Measurements from ENCODE around the gene TM4SF5.

Gene TM4SF5

GRCh38 chr17:4780325-4780955 is 8.8 kb downstream of the TM4SF5 start:
- no peak overlapping the region for H3K27ac ChIP-seq
- TF ChIP-seq FOXP2 (optimal IDR thresholded peaks at IDR 0.05; ENCODE audit: control extremely low read depth, extremely low read length, insufficient read depth) (no peak), POLR2AphosphoS5 (IDR thresholded peaks at IDR 0.05; ENCODE audit: borderline replicate concordance, low read depth, low read length) (no peak)
- H3K9ac ChIP-seq (ENCODE audit: insufficient read length) = no peak overlapping the region
- no peak for DNase-seq (ENCODE audit: low read depth, low spot score)
- no peaks in the 10 kb centered on the region for H3K9me3 ChIP-seq (ENCODE audit: low read depth, low read length)
- no peak overlapping the region for H3K4me3 ChIP-seq
- no peaks in the 10 kb centered on the region for H3K36me3 ChIP-seq (ENCODE audit: insufficient read depth, low read length)

- Histone ChIP-seq H3K9me3 (ENCODE audit: low read depth, low read length) (no peaks in the 10 kb centered on the region), H3K4me3 (no peak overlapping the region), H3K36me3 (ENCODE audit: insufficient read depth, low read length) (no peaks in the 10 kb centered on the region), H3K9ac (ENCODE audit: insufficient read length) (no peak overlapping the region), H3K27ac (no peak overlapping the region)
- no peak for DNase-seq (ENCODE audit: low read depth, low spot score)
- no peak for TF ChIP-seq POLR2AphosphoS5 (IDR thresholded peaks at IDR 0.05; ENCODE audit: borderline replicate concordance, low read depth, low read length)
- TF ChIP-seq FOXP2 (optimal IDR thresholded peaks at IDR 0.05; ENCODE audit: control extremely low read depth, extremely low read length, insufficient read depth) = no peak
- TF ChIP-seq EZH2 (IDR thresholded peaks at IDR 0.05) = no peak
Observed at GRCh38 chr17:4782652-4783051, 11.0 kb downstream of the TM4SF5 start.

- Histone ChIP-seq H3K27ac (no peak overlapping the region), H3K9ac (ENCODE audit: insufficient read length) (no peak overlapping the region), H3K36me3 (ENCODE audit: insufficient read depth, low read length) (no peaks in the 10 kb centered on the region), H3K4me3 (peak overlapping the region; percentile 40), H3K9me3 (ENCODE audit: low read depth, low read length) (no peaks in the 10 kb centered on the region)
- TF ChIP-seq POLR2AphosphoS5 (IDR thresholded peaks at IDR 0.05; ENCODE audit: borderline replicate concordance, low read depth, low read length) (no peak), FOXP2 (optimal IDR thresholded peaks at IDR 0.05; ENCODE audit: control extremely low read depth, extremely low read length, insufficient read depth) (no peak), EZH2 (IDR thresholded peaks at IDR 0.05) (no peak)
- DNase-seq (ENCODE audit: low read depth, low spot score) = no peak
Observed at GRCh38 chr17:4785311-4786105, 13.8 kb downstream of the TM4SF5 start.

GRCh38 chr17:4786106-4786511 is 14.4 kb downstream of the TM4SF5 start, which contains the start of gene VMO1:
VMO1 (minus strand) TSS chr17:4786364; CDS start chr17:4786352, 12 bp downstream.
- no peaks in the 10 kb centered on the region for H3K36me3 ChIP-seq (ENCODE audit: insufficient read depth, low read length)
- DNase-seq (ENCODE audit: low read depth, low spot score) = no peak
- H3K4me3 ChIP-seq = peak within 1 kb of the TSS; percentile 40
- no peak within 1 kb of the TSS for H3K27ac ChIP-seq
- no peak within 1 kb of the TSS for H3K9ac ChIP-seq (ENCODE audit: insufficient read length)
- TF ChIP-seq EZH2 (IDR thresholded peaks at IDR 0.05) (no peak), POLR2AphosphoS5 (IDR thresholded peaks at IDR 0.05; ENCODE audit: borderline replicate concordance, low read depth, low read length) (no peak), FOXP2 (optimal IDR thresholded peaks at IDR 0.05; ENCODE audit: control extremely low read depth, extremely low read length, insufficient read depth) (no peak)
- H3K9me3 ChIP-seq (ENCODE audit: low read depth, low read length) = no peaks in the 10 kb centered on the region

GRCh38 chr17:4786516-4786915 is 14.8 kb downstream of the TM4SF5 start:
- Histone ChIP-seq H3K9ac (ENCODE audit: insufficient read length) (no peak overlapping the region), H3K4me3 (no peak overlapping the region), H3K27ac (no peak overlapping the region), H3K9me3 (ENCODE audit: low read depth, low read length) (no peaks in the 10 kb centered on the region), H3K36me3 (ENCODE audit: insufficient read depth, low read length) (no peaks in the 10 kb centered on the region)
- no peak for DNase-seq (ENCODE audit: low read depth, low spot score)
- TF ChIP-seq POLR2AphosphoS5 (IDR thresholded peaks at IDR 0.05; ENCODE audit: borderline replicate concordance, low read depth, low read length) (no peak), EZH2 (IDR thresholded peaks at IDR 0.05) (no peak), FOXP2 (optimal IDR thresholded peaks at IDR 0.05; ENCODE audit: control extremely low read depth, extremely low read length, insufficient read depth) (no peak)

GRCh38 chr17:4788159-4788806 is 16.6 kb downstream of the TM4SF5 start:
- H3K36me3 ChIP-seq (ENCODE audit: insufficient read depth, low read length) = no peaks in the 10 kb centered on the region
- no peak overlapping the region for H3K4me3 ChIP-seq
- no peak overlapping the region for H3K27ac ChIP-seq
- no peak for DNase-seq (ENCODE audit: low read depth, low spot score)
- H3K9me3 ChIP-seq (ENCODE audit: low read depth, low read length) = no peaks in the 10 kb centered on the region
- no peak overlapping the region for H3K9ac ChIP-seq (ENCODE audit: insufficient read length)
- no peak for TF ChIP-seq POLR2AphosphoS5 (IDR thresholded peaks at IDR 0.05; ENCODE audit: borderline replicate concordance, low read depth, low read length)
- no peak for TF ChIP-seq FOXP2 (optimal IDR thresholded peaks at IDR 0.05; ENCODE audit: control extremely low read depth, extremely low read length, insufficient read depth)

- Histone ChIP-seq H3K4me3 (peak within 1 kb of the TSS; percentile 89), H3K9me3 (ENCODE audit: low read depth, low read length) (no peaks in the 10 kb centered on the region), H3K27ac (no peak within 1 kb of the TSS), H3K36me3 (ENCODE audit: insufficient read depth, low read length) (no peaks in the 10 kb centered on the region), H3K9ac (ENCODE audit: insufficient read length) (peak within 1 kb of the TSS; percentile 68)
- DNase-seq (ENCODE audit: low read depth, low spot score) = no peak
- no peak for TF ChIP-seq FOXP2 (optimal IDR thresholded peaks at IDR 0.05; ENCODE audit: control extremely low read depth, extremely low read length, insufficient read depth)
- no peak for TF ChIP-seq EZH2 (IDR thresholded peaks at IDR 0.05)
- no peak for TF ChIP-seq POLR2AphosphoS5 (IDR thresholded peaks at IDR 0.05; ENCODE audit: borderline replicate concordance, low read depth, low read length)
Observed at GRCh38 chr17:4788807-4789700, 17.4 kb downstream of the TM4SF5 start, which contains the start of gene GLTPD2. GLTPD2 (plus strand) TSS chr17:4788964; CDS start chr17:4789012, 48 bp downstream.
